GM12873 (cell line): ENCODE data around the gene RCBTB2.

Source experiments
- TF ChIP-seq, protein P1 (sequence below): IDR thresholded peaks from 2 replicates; pipeline ENCODE4 v1.5.1; 2012; ENCODE audit warnings: low read depth, mild to moderate bottlenecking, moderate library complexity, low read length, control low read depth; ENCODE audit not compliant: insufficient read depth; ENCODE audit errors: missing control alignments

RCBTB2 gene

GRCh38 chr13:48526286-48526685 is 6.6 kb downstream of the RCBTB2 start:
- TF ChIP-seq, protein P1, sequence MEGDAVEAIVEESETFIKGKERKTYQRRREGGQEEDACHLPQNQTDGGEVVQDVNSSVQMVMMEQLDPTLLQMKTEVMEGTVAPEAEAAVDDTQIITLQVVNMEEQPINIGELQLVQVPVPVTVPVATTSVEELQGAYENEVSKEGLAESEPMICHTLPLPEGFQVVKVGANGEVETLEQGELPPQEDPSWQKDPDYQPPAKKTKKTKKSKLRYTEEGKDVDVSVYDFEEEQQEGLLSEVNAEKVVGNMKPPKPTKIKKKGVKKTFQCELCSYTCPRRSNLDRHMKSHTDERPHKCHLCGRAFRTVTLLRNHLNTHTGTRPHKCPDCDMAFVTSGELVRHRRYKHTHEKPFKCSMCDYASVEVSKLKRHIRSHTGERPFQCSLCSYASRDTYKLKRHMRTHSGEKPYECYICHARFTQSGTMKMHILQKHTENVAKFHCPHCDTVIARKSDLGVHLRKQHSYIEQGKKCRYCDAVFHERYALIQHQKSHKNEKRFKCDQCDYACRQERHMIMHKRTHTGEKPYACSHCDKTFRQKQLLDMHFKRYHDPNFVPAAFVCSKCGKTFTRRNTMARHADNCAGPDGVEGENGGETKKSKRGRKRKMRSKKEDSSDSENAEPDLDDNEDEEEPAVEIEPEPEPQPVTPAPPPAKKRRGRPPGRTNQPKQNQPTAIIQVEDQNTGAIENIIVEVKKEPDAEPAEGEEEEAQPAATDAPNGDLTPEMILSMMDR: no peak

DNA sequence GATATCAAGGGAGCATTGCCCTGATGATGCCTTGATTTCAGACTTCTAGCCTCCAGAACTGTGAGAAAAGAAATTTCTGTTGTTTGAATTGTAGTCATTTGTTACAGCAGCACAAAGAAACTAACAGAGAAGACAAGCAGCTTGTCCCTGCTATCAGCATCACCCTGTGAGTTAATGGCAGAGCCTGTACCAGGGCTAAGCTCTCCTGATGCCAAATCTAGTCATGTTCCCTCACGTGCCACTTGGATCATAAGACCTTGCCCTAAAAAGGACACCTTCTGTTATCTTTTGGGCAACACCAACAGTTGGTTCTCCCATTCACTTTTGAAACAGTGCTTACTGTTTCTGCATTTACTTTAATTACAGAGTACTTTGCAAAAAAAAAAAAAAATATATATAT is 14.8 kb downstream of the RCBTB2 start:
- TF ChIP-seq, protein P1: no peak

DNA sequence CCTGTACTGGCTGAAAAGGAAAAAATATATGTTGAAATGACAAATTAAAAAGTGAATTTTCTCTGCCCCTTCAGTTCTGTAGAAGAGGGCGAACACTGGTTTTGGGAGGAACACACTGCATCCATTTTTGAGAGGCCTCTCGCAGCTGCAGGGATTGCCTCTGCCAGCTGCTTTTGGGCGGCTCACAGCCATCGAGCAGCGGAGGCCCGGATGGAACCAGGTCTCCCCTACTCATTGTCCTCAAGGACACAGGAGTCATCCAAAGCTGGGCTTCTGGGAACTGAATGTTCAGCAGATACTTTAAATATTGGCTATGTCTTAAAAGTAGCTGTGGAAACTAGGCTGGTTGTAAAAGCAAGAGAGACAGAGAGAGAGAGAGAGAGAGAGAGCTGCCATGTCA is 17.1 kb downstream of the RCBTB2 start:
- TF ChIP-seq, protein P1: no peak

- TF ChIP-seq, protein P1: no peak
Observed at GRCh38 chr13:48514793-48515192, 18.1 kb downstream of the RCBTB2 start.

GRCh38 chr13:48511621-48512230 is 21.2 kb downstream of the RCBTB2 start:
- TF ChIP-seq, protein P1: no peak

- TF ChIP-seq, protein P1: no peak
Observed at GRCh38 chr13:48510698-48511097, 22.2 kb downstream of the RCBTB2 start.

GRCh38 chr13:48508011-48508410 is 24.9 kb downstream of the RCBTB2 start:
- TF ChIP-seq, protein P1: no peak
